ENCODE data around the gene PDE2A. TPM values are rescaled to one million over a fixed set of nuclear protein-coding genes. Genes with fewer than 3 reads are reported as not detected.

PDE2A gene
- total RNA-seq, 2 donors from 2014 or later, result 3.7 to 13.3 TPM

- H3K9me3 Mint-ChIP-seq, result no peaks in the 10 kb centered on the region
- no peak overlapping the region for H3K27ac Mint-ChIP-seq
- H3K4me3 Mint-ChIP-seq, result no peak overlapping the region
- Histone ChIP-seq H3K4me3 (ENCODE audit: low read length) (no peak overlapping the region), H3K9ac (ENCODE audit: extremely low read depth, low read length, poor library complexity, severe bottlenecking) (no peak overlapping the region), H3K36me3 (ENCODE audit: control insufficient read depth, insufficient read depth, low read length) (no peaks in the 10 kb centered on the region), H3K27me3 (ENCODE audit: control insufficient read depth, insufficient read depth, low read length, poor library complexity, severe bottlenecking) (peaks cover 27% of the 10 kb centered on the region), H3K9me3 (ENCODE audit: control insufficient read depth, low read length) (no peaks in the 10 kb centered on the region), H3K4me1 (ENCODE audit: control insufficient read depth, insufficient read depth, low read length) (no peaks in the 10 kb centered on the region), H3K27ac (ENCODE audit: low read depth, low read length) (no peak overlapping the region)
- WGBS, 2 experiments (ENCODE audit: insufficient coverage in 1 of 2, insufficient read length in 1 of 2), result 89 to 95% methylated on average over 8 to 9 of the region's 9 CpGs
- peaks cover 21% of the 10 kb centered on the region for H3K4me1 Mint-ChIP-seq
- H3K36me3 Mint-ChIP-seq (ENCODE audit: low read depth), result no peaks in the 10 kb centered on the region
- H3K27me3 Mint-ChIP-seq (ENCODE audit: insufficient read depth), result peaks cover 12% of the 10 kb centered on the region
- no peak for TF ChIP-seq CTCF (conservative IDR thresholded peaks at IDR 0.05)
- no peak for DNase-seq
These were observed 38.8 kb downstream of the PDE2A start for GRCh38 chr11:72635309-72635915.

- H3K36me3 ChIP-seq (ENCODE audit: control insufficient read depth, insufficient read depth, low read length), result no peaks in the 10 kb centered on the region
- H3K27me3 ChIP-seq (ENCODE audit: control insufficient read depth, insufficient read depth, low read length, poor library complexity, severe bottlenecking), result peaks cover 19% of the 10 kb centered on the region
- H3K4me1 Mint-ChIP-seq, result peaks cover 21% of the 10 kb centered on the region
- H3K4me3 Mint-ChIP-seq, result no peak overlapping the region
- no peak overlapping the region for H3K9ac ChIP-seq (ENCODE audit: extremely low read depth, low read length, poor library complexity, severe bottlenecking)
- no peaks in the 10 kb centered on the region for H3K9me3 ChIP-seq (ENCODE audit: control insufficient read depth, low read length)
- DNase-seq, result no peak
- H3K36me3 Mint-ChIP-seq (ENCODE audit: low read depth), result no peaks in the 10 kb centered on the region
- H3K4me3 ChIP-seq (ENCODE audit: low read length), result no peak overlapping the region
- no peak for TF ChIP-seq CTCF (conservative IDR thresholded peaks at IDR 0.05)
- no peak overlapping the region for H3K27ac Mint-ChIP-seq
- 88 to 89% methylated on average over 3 to 7 of the region's 7 CpGs for WGBS, 2 experiments (ENCODE audit: insufficient coverage in 1 of 2, insufficient read length in 1 of 2)
- no peaks in the 10 kb centered on the region for H3K4me1 ChIP-seq (ENCODE audit: control insufficient read depth, insufficient read depth, low read length)
- H3K9me3 Mint-ChIP-seq, result no peaks in the 10 kb centered on the region
- H3K27ac ChIP-seq (ENCODE audit: low read depth, low read length), result no peak overlapping the region
- H3K27me3 Mint-ChIP-seq (ENCODE audit: insufficient read depth), result peaks cover 12% of the 10 kb centered on the region
These were observed 39.6 kb downstream of the PDE2A start for GRCh38 chr11:72634472-72635095.

GRCh38 chr11:72634016-72634415 is 40.2 kb downstream of the PDE2A start:
- no peak overlapping the region for H3K9ac ChIP-seq (ENCODE audit: extremely low read depth, low read length, poor library complexity, severe bottlenecking)

More at GRCh38 chr11:72634016-72634415, 40.2 kb downstream of the PDE2A start:
- no peak overlapping the region for H3K4me3 ChIP-seq (ENCODE audit: low read length)
- H3K27me3 ChIP-seq (ENCODE audit: control insufficient read depth, insufficient read depth, low read length, poor library complexity, severe bottlenecking), result peaks cover 15% of the 10 kb centered on the region
- Mint-ChIP-seq H3K4me1 (peaks cover 21% of the 10 kb centered on the region), H3K27ac (no peak overlapping the region), H3K9me3 (no peaks in the 10 kb centered on the region), H3K27me3 (ENCODE audit: insufficient read depth) (peaks cover 12% of the 10 kb centered on the region), H3K36me3 (ENCODE audit: low read depth) (no peaks in the 10 kb centered on the region), H3K4me3 (no peak overlapping the region)
- no peak for DNase-seq
- H3K4me1 ChIP-seq (ENCODE audit: control insufficient read depth, insufficient read depth, low read length), result no peaks in the 10 kb centered on the region
- H3K36me3 ChIP-seq (ENCODE audit: control insufficient read depth, insufficient read depth, low read length), result no peaks in the 10 kb centered on the region
- whole genome bisulfite sequencing, 2 experiments (ENCODE audit: insufficient coverage in 1 of 2, insufficient read length in 1 of 2), result 77 to 79% methylated on average over 7 to 9 of the region's 9 CpGs
- H3K27ac ChIP-seq (ENCODE audit: low read depth, low read length), result no peak overlapping the region
- no peaks in the 10 kb centered on the region for H3K9me3 ChIP-seq (ENCODE audit: control insufficient read depth, low read length)
- TF ChIP-seq CTCF (conservative IDR thresholded peaks at IDR 0.05), result no peak

Measured in endodermal cell (in vitro differentiated cells).